Measurements from ENCODE around the gene TMEM169.
"Not testable (repeated sequence)": the region's sequence is repeated elsewhere in the genome, so short reads cannot be mapped to it uniquely, and the experiment has no call there.

Gene TMEM169

GRCh38 chr2:216071111-216071851 lies 10.4 kb upstream of the TMEM169 start:
- no peak for DNase-seq (ENCODE audit: low read depth, low spot score)

GRCh38 chr2:216072473-216072872 lies 9.2 kb upstream of the TMEM169 start:
- no peak for DNase-seq (ENCODE audit: low read depth, low spot score)

GRCh38 chr2:216073773-216074172 lies 7.9 kb upstream of the TMEM169 start:
- no peak for DNase-seq (ENCODE audit: low read depth, low spot score)

- no peak for DNase-seq (ENCODE audit: low read depth, low spot score)
Measured at GRCh38 chr2:216074380-216074779, 7.3 kb upstream of the TMEM169 start.

- no peak for DNase-seq (ENCODE audit: low read depth, low spot score)
Measured at GRCh38 chr2:216074794-216075193, 6.9 kb upstream of the TMEM169 start.

- DNase-seq (ENCODE audit: low read depth, low spot score): no peak
Measured at GRCh38 chr2:216075510-216076485, 5.9 kb upstream of the TMEM169 start.

- no peak for DNase-seq (ENCODE audit: low read depth, low spot score)
Measured at GRCh38 chr2:216078776-216079175, 2.9 kb upstream of the TMEM169 start.

- DNase-seq (ENCODE audit: low read depth, low spot score): not testable (repeated sequence)
Measured at GRCh38 chr2:216080048-216080447, 1.7 kb upstream of the TMEM169 start.

- DNase-seq (ENCODE audit: low read depth, low spot score): no peak
Measured at GRCh38 chr2:216081012-216081411, 707 bp upstream of the TMEM169 start.

GRCh38 chr2:216082117-216082711 lies 495 bp downstream of the TMEM169 start:
- no peak for DNase-seq (ENCODE audit: low read depth, low spot score)

- no peak for DNase-seq (ENCODE audit: low read depth, low spot score)
Measured at GRCh38 chr2:216082805-216083204, 1.1 kb downstream of the TMEM169 start.

GRCh38 chr2:216083464-216084281 lies 2.0 kb downstream of the TMEM169 start:
- DNase-seq (ENCODE audit: low read depth, low spot score): no peak

GRCh38 chr2:216084547-216084946 lies 2.8 kb downstream of the TMEM169 start:
- no peak for DNase-seq (ENCODE audit: low read depth, low spot score)

- DNase-seq (ENCODE audit: low read depth, low spot score): no peak
Measured at GRCh38 chr2:216086207-216086893, 4.6 kb downstream of the TMEM169 start.

GRCh38 chr2:216090369-216090786 lies 8.7 kb downstream of the TMEM169 start:
- no peak for DNase-seq (ENCODE audit: low read depth, low spot score)

GRCh38 chr2:216092646-216093045 lies 10.9 kb downstream of the TMEM169 start:
- no peak for DNase-seq (ENCODE audit: low read depth, low spot score)

- no peak for DNase-seq (ENCODE audit: low read depth, low spot score)
Measured at GRCh38 chr2:216094701-216095100, 13.0 kb downstream of the TMEM169 start.

- no peak for DNase-seq (ENCODE audit: low read depth, low spot score)
Measured at GRCh38 chr2:216098421-216099334, 17.0 kb downstream of the TMEM169 start.

GRCh38 chr2:216101109-216101508 lies 19.4 kb downstream of the TMEM169 start:
- DNase-seq (ENCODE audit: low read depth, low spot score): no peak

GRCh38 chr2:216103213-216103612 lies 21.5 kb downstream of the TMEM169 start:
- no peak for DNase-seq (ENCODE audit: low read depth, low spot score)
